NCI-H460 (cell line): Measurements from ENCODE around the gene MB21D2. TPM values are rescaled to one million over a fixed set of nuclear protein-coding genes. Genes with fewer than 3 reads are reported as not detected.
"Not testable (repeated sequence)": the region's sequence is repeated elsewhere in the genome, so short reads cannot be mapped to it uniquely, and the experiment has no call there.

Source experiments
- DNase-seq: peaks from one replicate; pipeline ENCODE4 v3.0.0-alpha.2; 2016; ENCODE audit warnings: low read depth; ENCODE audit errors: extremely low read depth
- total RNA-seq: library from RNA; depleted of rRNA; stranded (reverse); fragments of >200 nt; shearing (Covaris generic); gene quantifications from 2 replicates; pipeline ENCODE4 v1.2.3, GENCODE V29; 2014

Gene MB21D2
- total RNA-seq, 1 experiment from 2014 or later: 11.8 TPM

DNA sequence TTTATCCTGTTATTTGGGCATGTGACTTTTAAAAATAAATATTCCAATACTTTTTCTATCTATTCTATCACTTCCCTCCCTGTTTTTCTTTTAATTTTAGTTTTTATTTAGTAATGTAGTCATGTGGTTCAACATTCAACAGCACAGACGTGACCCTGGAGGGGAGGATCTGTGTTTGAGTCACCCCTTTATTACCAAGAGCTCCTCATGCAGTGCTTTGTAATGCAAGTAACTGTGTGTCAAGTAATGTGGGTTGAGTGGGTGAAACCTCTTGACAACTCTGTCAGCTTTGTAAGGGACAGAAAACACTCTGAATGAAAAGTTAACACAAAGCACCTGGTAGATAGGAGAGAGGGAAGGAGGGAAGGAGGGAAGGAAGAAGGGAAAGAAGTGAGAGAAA lies 100.6 kb downstream of the MB21D2 start:
- DNase-seq: no peak

DNA sequence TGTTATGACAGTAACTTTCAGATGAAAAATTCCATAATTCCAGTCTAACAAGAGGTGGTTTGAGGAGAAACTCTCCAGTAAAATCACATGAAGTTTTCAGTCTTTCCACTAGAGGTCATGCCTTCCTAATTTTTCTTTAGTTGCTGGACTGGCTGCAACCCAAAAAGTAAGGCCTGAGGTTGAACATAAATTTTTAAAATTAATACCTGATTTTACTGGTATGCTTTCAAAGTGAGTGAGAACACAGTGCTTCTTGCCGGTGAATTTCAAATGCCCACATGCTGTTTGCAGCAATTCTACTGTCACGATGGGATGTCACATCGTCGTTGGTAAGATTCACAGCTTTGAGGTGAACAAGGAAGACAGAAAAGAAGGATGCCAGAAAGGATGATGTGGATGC lies 101.3 kb downstream of the MB21D2 start:
- peak; percentile 48 for DNase-seq

DNA sequence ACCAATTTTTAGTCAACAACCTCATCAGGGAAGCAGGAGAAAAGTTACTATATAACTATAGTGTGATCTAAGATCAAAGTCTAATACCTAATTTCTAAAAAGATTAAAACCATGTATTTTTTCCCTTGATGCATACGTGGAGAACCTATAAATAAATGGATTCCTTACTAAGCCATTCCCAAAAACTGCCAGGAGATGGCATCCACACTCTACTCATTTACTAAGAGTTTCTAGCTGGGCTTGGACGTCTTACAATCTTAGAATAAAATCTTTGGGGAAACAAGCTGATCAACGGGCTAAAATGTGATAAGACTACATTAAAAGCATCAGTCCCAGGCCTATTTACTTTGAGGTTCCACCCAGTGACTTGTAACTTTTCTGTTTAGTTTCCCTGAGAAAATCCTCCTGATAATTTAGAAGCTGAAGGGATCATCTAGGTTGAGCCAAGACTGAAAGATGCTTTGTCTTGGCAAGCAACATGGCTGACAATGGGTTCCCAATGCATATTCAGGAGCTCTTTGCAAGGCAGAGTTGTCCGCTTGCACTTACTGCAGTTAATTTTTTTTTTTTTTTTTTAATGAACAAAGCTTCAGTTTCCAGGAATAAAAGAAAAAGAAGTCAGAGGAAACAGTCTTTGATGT lies 104.8 kb downstream of the MB21D2 start:
- peak; percentile 45 for DNase-seq

DNA sequence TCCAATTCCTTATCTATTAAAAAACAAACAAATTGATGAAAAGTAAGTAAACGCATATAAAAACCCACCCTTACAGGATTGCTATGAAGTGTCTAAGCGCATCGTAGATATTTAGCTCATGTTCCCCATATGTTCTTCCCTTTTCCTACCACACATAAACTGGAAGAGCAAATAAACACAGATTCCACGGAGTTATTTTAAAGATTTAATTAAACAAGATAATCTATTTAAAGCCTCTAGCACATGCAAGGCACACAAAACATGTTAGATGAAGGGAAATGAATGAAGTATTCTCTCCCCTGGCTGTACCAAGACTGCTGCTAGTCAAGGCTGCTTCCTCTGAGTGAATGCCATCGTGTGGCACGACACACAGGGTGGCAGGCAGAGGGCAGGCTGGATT lies 111.9 kb downstream of the MB21D2 start:
- DNase-seq: no peak

DNA sequence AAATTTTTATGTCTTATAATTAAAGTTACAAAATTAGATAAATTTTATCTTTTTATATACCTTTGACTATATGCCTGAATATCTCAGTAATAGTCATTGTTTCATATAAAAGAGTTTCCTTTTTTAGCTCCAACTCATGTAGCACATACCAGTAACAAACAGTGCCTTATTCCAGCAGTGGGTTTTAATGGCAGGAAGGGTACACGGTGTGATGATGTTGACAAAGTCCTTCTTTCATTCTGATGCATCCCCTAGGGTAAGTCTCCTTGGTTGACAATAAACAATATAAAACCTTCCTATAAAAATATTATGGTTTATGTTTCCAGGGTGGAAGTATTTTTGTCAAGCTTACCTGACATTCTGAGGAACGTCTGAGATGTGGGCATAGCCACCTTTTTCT lies 113.2 kb downstream of the MB21D2 start:
- no peak for DNase-seq

DNA sequence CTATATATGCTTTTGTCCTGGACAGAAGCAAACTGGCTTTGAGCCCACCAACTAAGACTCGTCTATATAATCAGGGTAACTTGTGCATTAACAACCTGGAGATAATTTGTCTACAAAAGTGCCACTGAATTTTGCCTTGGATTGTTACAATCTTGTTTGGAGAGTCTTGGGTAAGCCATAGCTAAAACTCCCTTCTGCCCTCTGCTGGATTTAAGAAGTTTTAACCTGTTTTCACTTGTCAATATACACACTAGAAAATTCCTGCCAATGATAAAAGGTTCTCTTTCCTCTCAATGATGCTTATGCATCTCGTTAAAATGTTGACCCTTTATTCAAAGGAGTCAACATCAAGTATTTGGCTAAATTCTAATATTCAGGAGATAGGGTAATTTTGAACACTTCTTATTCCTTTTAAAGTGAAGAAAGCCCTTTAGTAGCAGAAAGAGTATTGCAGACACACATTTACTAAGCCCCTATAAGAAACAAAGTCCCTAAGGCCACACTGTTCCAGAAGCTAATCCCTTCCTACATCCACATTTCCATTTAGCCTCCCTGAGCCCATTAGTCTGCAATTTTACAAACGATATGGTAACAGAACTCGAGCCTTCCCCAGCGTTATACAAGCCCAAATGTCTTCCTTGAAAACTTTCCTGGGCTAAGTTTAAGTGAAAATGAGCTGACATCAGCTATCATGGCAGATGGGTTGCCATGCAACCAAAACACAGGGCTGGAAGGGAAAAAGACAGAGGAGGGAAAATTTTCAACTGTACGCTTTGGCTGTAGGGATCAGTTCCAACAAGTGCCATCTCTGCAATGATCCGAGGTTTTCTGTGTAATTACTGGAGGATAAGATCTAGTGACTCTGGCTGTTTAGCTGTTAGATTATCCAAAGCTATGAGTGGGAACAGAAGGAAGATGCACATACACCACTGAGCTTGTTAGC lies 114.4 kb downstream of the MB21D2 start:
- DNase-seq: peak; percentile 27

DNA sequence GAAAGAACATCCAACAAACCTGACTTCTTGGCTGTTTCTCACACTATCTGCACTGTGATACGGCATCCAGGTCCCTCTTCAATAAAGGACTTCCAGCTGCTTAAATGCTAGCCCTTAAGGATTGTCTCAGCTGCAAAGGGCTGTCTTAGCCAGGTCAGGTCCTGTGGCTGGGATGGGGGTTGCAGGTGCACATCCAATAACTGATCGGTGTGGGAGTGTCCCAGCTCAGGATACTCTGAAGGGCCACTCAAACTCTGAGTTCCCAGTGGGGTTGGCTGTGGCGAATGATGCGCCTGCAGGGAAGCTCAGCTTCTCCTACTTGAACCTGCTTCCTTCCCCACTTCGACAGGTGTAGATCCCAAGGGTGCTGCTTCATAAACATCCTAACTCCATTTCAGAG lies 115.7 kb downstream of the MB21D2 start:
- no peak for DNase-seq

DNA sequence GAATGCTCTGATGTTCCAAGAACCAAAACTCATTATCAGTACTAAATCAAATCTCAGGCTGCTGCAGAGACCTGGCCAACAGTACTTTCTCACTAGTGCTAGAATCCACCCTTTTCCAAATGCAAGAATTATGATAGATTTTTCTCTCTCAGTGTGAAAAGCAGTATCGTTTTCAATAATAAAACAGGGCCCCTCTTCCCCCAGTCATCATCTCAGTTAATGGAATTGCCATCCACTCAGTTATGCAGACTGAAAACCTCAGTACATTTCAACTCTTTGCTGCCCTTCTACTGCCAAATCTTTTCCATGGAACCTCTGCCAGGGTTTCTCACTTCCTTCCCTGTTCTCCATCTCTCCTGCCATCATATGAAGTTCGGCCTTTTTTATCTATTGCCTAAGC lies 117.9 kb downstream of the MB21D2 start:
- DNase-seq: no peak

DNA sequence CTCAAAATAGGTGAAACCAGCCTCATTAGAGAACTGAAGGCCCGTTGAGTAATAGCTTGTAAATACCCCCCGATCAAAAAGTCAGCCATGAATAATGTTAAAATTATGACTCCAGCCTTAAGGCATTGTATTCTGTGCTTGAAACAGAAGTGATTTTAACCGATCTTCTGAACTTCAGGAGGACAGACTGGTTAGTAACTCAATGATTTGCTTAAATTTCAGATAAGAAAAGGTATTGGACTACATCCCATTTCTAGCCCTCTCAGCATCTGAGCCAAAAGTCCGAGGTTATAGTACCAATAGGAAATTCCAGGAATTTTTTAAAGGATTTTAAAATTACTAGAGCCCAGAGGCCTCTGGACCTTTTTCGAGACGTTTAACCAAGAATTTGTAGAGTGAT lies 122.6 kb downstream of the MB21D2 start:
- no peak for DNase-seq

DNA sequence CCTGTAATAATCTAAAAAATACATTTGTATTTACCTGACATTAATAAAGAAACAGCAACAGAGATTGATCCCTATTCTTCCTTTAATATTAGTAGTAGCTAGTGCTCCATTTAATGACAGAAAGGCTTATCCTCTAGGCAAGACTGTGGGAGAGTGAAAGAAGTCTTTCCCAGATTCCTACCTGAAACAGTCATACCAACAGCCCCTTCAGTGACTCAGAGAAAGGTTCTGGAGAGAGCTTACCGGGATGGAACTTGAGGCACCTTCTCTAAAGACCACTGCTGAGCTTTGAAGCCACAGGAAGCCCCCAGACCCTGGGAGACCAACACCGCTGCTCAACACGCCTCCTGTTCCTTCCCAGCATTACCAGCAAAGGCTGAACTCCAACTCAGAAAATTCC lies 123.4 kb downstream of the MB21D2 start:
- DNase-seq: no peak

DNA sequence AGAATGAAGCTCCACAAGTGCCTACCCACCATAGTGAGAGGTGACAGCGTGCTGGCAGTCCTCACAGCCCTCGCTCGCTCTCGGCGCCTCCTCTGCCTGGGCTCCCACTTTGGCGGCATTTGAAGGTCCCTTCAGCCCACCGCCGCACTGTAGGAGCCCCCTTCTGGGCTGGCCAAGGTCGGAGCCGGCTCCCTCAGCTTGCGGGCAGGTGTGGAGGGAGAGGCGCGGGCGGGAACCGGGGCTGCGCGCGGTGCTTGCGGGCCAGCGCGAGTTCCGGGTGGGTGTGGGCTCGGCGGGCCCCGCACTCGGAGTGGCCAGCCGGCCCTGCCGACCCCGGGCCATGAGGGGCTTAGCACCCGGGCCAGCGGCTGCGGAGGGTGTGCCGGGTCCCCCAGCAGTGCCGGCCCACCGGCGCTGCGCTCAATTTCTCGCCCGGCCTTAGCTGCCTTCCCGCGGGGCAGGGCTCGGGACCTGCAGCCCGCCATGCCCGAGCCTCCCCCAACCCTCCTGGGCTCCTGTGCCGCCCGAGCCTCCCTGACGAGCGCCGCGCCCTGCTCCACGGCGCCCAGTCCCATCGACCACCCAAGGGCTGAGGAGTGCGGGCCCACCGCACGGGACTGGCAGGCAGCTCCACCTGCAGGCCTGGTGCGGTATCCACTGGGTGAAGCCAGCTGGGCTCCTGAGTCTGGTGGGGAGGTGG lies 128.7 kb downstream of the MB21D2 start:
- not testable (repeated sequence) for DNase-seq

DNA sequence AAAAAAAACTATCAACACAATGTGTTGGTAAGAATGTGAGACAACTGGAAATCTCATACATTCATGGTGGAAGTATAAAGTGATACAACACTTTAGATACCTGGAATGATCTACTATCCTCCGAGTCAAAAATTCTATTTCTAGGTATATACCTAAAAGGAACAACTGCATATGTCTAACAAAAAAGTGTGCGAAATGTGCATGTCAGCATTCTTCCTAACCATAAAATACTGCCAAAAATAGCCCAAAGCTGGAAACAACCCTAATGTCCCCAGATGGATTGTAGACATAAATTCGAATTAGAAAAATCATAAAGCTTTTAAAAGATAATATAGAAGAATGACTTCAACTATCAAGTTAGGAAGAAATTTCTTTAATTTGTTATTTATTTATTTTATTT lies 139.1 kb downstream of the MB21D2 start:
- DNase-seq: no peak

DNA sequence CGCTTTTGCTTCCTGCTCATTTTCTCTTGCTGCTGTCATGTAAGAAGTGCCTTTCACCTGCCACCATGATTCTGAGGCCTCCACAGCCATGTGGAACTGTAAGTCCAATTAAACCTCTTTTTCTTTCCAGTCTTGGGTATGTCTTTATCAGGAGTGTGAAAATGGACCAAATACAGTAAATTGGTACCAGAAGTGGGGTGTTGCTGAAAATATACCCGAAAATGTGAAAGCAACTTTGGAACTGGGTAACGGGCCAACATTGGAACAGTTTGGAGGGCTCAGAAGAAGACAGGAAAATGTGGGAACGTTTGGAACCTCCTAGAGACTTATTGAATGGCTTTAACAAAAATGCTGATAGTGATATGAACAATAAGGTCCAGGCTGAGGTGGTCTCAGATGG lies 143.3 kb downstream of the MB21D2 start:
- DNase-seq: not testable (repeated sequence)

DNA sequence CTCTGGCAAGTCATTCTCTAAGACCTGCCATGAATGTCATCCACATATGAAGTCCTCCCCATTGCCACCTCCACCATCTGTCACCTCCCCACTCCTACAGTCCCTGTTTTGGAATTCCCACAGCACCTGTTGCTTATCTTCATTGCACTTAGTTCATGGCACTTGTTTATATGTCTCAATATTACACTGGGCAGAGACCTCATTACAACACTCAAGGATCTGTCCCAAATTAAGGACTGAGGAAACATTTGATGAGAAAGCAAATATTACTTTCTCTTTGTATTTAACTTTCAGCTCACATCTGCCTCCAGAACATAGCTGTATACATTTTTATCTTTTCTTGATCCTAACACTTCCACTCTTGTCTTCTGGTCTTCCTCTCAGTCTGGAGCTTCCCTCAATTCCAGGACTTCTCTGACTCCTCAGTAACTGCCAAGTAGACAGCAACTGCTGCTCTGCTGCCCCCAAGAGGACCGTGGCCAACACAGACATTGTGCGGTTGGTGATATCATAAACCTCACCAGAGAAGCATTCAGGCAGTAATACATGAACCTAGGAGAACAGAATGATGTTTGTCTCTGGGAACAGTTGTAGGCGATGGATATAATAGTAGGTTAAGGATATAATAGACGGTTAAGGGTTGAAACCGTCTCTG lies 145.3 kb downstream of the MB21D2 start:
- peak; percentile 15 for DNase-seq

DNA sequence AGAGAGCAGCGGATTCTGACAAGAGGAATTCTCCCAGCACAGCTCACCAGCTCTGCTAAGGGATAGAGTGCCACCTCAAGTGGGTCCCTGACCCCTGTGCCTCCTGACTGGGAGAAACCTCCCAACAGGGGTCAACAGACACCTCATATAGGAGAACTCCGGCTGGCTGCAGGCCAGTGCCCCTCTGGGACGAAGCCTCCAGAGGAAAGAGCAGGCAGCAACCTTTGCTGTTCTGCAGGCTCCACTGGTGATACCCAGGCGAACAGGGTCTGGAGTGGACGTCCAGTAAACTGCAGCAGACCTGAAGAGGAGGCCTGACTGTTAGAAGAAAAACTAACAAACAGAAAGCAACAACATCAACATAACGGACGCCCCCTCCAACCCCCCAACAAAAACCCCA lies 159.0 kb downstream of the MB21D2 start:
- DNase-seq: no peak

DNA sequence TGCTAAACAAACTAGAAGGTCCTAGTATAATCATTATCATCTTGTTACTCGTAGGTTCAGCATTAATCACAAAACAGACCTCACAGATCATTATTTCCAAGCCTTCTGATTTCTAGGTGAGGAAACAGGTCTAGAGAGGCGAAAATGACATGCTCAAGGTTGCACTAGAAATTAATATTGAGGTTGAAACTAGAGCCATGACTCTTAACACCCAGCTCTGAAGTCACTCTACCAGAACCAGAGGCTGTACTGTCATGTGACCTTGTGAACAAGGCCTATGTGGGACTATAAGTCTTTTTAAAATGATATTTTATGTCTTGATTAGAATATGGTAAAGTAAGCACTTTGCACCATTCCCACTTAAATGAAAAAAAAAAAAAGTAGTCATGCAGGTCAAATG lies 166.5 kb downstream of the MB21D2 start:
- DNase-seq: no peak

DNA sequence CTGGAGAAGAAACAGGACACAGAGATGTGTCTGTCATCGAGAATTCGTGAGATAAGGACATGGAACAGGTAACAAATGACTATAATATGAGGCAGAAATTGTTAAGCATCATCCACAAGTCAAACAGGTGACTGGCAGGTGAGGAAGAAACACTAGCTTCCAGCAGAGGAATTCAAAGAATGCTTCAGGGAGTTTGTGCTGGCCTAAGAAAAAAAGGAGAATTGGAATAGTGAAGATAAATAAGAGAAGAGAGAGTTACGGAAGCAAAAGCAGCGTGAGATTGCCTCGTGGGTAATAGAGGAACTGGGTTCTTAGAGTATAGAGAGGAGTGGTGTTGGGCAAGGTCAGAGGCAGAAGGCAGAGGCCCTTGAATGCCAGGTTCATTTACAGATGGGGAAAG lies 167.5 kb downstream of the MB21D2 start:
- no peak for DNase-seq

DNA sequence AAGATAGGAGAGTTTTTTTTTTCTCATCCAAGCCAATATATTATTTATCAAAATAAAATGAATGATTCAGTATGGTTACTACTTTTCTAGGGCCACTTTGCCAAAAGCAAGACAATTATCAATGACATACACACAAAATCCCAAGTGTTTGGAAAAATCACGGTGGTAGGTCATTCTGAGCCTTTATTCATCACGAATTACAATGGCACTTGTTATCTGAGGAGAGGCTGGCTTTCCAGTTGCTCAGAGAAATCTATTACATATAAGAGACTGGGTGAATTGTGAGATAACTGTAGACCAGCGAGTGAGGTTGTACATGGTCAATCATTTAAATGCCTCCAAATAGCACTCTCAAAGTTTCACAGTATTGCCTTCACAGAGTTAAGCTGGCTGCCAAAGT lies 169.9 kb downstream of the MB21D2 start:
- DNase-seq: no peak

DNA sequence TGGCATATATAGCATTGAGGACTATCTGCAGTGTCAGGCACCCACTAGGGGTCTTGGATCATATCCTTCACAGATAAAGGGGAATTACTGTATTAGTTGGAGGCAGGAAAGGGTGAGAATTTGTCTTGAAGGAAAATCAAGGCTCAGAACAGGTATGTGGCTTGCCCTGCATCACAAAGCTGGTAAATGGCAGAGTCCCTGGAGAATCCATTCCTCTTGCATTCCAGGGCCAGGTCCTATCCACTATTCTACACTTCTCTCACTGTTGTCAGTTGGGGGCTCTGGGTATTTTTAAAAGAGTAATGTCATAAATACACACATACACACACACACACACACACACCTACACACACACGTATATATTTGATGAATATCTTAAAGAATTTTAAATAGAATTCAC lies 170.5 kb downstream of the MB21D2 start:
- DNase-seq: no peak
